NT2/D1 (cell line): ENCODE data around the gene YPEL1.

Source experiments
- SUZ12 ChIP-seq: IDR thresholded peaks from 2 replicates; pipeline ENCODE4 v1.6.1; 2011; ENCODE audit not compliant: insufficient read length, insufficient read depth; ENCODE audit errors: extremely low read depth
- YY1 ChIP-seq: IDR thresholded peaks from 2 replicates; pipeline ENCODE4 v1.6.1; 2011; ENCODE audit not compliant: insufficient read length, insufficient read depth
- ZNF274 ChIP-seq: IDR thresholded peaks from 2 replicates; pipeline ENCODE4 v1.6.1; 2011; ENCODE audit warnings: mild to moderate bottlenecking, low read depth, low read length

DNA sequence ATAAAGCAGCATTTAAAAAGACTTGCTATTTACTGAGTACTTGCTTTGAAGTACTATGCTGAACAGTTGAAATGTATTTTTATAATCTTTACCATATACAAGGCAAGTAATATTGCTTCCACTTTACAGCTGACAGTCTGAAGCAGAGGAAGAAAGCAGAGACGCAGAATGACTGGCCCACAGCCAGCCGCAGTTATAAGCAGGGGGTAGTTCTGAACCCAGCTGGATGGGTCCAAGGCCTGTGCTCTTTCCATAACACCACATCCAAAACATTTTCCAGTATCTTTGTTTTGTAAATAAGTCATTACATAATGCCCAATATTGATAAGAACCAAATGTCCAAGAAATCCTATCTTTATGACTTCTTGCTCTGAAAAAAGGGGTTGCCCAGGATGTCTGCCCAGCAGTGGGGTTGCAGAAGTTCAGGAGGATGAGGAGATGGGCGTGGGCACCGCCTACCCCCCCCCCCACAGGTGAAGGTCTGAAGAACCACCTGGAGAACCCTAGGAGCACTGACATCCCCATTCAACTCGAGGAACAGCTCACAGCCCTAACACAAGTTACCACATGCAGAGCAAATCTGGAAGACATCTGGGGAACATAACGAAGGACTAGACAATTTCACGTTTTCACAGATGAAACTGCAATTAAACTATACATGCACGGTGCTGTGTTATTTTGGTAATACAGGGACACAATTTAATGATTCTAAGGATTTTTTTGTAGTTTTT lies 24.2 kb upstream of the YPEL1 start:
- no peak for TF ChIP-seq YY1
- no peak for TF ChIP-seq ZNF274
- no peak for TF ChIP-seq SUZ12
